CD4-positive, alpha-beta T cell treated with Interleukin-21 for 1 hour (primary cell): Measurements from ENCODE around the gene SORCS2.

Experiments used
- DNase-seq: peaks from one replicate; pipeline ENCODE4 v3.0.0-alpha.2; 2020

The SORCS2 gene

DNA sequence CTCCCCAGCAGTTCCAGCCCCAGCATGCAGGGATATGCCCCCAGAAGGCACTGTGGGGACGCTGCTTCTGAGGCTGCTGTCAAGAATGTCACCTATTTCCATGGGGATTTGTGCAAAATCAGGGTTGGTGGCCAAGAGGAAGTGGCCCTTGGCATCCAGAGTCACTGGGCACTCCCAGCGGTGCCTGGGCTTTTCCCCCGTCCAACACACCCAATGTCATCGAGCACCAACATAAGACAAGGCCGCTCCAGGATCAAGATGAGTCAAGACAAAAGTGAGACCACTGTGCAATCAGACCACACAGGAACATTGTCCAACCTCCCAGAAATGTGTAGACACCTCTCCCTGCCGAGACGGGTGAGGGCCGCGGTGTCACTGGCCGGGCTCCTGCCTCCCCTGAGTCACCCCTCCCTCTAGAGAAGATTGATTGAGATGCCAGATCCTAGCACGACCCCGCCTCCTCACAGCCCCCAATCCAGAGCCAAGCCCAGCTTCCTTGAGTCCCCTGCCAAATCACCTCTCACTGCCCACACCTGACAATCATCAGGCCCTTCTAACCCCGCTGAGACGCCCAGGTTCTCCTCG lies 553.1 kb downstream of the SORCS2 start:
- DNase-seq: no peak

DNA sequence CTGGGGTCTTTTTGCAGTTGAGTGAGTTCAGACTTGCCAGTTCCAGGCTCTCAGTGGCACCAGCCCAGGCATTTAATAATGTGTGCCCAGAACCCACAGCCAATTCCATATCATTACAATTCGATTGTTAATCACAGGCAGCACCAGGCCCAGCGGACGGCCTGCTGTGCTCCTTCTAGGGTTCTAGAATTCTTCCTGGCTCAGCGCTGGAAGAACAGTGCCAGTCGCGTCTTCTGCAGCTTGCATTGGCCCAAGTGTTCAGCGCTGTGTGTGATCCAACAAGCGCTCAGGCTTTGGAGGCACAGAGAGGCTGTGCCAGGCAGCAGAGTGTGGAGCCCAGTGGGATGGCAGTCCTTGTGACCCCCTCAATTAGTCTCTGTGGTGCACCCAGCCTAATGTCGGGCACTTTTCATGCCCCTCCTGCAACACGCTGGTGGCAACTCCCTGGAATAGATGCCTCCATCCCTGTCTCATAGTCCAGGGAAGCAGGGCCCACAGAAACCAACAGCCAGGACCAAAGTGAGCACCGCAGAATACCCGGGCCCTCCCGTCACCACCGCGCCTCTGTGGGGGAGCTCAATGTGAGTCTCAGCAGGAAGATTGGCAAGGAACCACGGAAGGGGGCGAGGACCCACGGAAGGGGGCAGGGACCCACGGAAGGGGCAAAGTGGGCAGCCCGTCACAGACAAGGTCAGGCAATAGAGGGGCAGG lies 554.2 kb downstream of the SORCS2 start:
- DNase-seq: no peak

DNA sequence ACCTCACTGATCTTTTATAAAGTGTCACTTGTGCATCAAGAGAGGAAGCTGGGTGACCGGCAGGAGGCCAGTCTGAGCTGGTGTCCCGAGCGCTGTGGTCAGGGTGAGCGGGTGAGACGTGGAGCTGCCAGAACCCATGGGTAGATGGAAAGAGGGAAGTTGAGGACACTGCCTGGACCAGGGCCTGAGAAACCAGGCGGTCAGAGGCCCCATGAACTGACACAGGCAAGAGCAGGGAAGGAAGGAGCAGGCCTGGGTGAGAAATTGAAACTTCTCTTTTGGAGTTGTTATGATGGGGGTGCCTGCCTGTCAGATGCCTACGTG lies 554.7 kb downstream of the SORCS2 start:
- no peak for DNase-seq

DNA sequence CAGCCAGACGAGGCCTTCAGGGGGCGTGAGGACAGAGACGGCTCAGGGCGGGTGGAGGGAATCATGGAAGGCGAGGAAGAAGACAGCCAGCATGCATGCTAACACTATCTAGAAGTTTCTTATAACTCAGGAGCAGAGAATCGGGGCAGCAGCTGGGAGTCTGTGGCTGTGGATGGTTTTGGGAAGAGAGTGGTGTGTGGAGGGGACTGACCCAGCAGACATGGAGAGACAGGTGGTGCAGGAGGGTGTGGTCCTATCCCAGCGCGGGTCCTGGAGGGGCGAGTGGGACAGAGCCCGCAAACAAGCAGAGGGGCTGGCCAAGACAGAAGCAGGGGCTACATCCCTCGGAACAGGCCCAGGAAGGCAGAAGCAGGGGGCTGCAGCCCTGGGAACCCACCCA lies 555.2 kb downstream of the SORCS2 start:
- DNase-seq: no peak

DNA sequence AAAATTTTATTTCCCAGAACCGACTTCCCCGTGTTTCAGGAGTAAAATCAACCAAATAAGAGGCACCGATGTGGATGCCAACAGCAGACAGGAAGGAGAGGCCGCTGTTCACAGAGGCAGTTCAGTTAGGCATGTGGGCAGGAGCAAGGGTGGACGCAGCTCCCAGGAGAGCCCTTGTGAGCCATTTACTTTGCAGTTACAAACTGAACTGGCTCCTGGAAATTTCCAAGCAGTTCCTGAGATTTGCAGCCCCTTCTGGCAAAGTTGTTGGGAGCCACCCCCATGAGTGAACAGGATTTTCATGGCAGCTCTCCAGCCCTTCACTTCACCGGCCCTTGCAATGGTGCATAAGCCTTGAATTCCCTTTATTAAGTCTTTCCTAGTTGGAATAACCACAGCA lies 558.2 kb downstream of the SORCS2 start:
- DNase-seq: no peak

DNA sequence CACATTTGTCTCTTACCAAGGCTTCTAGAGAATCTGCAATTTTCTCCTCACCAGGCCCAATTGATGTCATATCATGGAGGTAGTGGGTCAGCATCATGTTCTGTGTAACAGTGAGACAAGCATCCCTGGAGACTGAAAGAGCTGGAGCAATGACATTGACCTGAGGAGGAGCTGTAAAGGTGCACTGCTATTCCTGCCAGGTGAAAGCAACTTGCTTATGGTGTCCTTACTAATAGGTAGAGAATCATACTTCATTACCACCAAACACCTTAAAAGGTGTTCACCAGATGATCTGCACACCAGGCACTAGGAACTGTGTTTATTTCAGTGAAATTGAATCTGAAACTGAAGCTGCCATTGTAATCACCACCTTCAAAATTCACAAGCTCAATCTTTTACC lies 558.6 kb downstream of the SORCS2 start:
- DNase-seq: no peak

DNA sequence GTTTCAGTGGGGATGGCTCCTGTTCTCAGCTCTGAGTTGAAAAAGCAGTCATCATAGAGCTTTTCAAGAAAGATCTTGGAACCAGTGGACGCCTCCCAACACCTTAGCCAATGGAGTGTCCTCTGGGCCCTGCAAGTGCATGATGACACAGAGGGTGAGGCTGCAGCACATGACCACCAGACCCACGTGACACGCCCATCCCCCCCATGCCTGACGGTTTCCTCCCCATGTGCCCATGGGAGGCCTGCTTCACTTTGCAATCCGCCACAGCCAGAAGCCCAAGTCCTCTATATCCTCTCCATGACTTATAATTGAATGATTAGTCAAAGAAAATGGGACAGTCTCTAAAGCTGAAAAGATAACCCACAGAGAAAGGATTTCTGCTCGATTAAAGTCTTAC lies 560.3 kb downstream of the SORCS2 start:
- DNase-seq: no peak

DNA sequence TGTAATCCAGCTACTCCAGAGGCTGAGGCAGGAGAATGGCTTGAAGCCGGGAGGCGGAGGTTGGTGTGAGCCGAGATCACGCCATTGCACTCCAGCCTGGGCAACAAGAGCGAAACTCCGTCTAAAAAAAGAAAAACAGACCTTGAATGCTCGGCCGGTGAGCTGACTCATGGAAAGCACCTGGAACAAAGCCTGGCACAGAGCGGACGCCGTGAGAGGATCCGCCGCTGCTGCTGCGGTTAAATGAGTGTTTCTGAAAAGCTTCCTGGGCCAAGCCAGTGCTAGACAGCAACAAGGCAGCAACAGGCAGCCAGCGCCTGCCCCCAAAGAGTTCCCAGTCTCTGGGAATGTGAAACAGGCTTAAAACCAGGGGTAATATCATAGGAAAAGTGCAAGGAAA lies 560.9 kb downstream of the SORCS2 start:
- no peak for DNase-seq

DNA sequence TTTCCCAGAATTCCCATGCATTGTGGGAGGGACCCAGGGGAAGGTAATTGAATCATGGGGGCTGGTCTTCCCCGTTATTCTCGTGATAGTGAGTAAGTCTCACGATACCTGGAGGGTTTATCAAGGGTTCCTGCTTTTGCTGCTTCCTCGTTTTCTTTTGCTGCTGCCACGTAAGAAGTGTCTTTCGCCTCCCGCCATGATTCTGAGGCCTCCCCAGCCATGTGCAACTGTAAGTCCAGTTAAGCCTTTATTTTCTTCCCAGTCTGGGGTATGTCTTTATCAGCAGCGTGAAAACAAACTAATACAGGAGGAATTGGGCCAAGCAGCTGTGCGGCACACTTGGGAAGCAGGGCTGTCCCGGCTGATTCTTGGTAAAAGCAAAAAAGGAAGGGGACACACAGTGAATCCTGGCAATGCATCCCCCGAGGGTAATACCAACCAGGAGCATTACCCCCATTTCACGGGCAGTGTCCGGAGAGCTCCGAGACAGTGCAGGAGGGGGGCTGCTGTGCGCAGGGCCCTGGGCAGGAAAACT lies 561.7 kb downstream of the SORCS2 start:
- DNase-seq: no peak

DNA sequence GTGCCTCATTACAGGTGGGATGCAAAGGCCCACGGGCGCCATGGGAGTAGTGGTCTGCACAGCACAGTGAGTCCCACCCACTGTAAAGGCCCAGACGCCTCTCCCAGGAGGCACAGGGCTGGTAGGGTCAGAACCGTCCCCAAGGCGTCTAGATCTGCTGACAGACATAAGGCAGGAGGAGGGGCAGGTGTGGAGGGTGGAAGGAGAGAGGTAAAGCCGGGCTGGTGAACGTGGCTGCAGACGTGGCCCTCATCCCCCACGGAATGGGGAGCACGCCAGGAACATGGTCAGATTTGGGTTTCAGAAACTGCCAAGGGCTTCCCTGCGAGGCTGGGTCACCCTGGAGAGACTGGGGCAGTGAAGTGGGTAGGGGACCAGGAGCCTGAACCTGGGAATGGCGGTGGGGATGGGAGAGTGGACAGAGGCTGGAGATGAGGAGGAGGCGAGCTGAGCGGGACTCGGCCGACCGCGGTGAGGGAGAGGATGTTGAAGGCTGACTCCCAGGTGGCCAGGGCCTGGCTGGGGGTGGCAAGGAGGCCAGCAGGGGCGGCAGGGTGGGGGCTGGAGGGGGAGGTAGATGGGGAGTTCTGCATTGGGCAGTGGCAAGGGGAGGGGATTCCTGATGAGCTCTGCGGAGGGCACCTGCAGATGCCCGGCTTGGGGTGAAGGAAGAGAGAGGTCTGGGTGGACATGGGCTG lies 562.4 kb downstream of the SORCS2 start:
- no peak for DNase-seq

DNA sequence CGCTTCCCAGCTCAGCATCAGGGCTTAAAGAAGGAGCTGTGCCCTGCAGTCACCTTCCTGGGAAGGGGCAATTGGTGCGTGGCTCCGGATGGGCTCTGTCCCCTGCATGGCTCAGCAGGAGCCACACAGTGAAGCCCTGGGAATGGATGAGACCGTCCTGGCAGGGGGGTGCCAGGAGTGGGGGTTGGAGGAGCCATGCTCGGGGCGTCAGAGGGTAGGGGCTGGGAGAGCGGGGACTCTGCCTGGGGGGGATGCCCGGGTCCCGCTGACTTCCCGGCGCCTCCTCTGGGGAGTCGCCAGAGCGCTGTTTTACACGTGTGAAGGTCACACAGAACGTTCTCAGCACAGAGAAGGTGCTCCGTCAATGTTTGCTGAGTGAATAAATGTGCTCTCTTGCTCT lies 563.2 kb downstream of the SORCS2 start:
- no peak for DNase-seq

DNA sequence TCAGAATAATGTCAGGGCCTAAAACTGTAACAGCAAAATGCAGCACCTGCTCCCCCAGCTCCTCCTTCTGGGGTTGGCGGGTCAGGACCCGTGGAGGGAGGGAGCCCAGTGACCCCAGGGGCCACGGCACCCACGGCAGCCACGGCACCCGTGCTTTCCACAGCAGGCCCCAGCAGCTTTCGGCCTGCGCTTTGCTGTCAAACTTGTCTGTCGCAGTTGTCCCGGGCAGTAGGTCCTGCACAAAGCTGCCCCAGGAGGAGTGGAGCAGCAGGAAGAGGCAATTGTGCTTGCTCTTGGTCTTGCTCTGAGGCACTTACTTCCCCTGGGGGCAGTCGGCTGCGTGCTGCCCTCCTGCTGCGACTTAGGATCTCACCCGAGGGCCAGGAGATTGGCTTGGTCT lies 563.7 kb downstream of the SORCS2 start:
- no peak for DNase-seq

DNA sequence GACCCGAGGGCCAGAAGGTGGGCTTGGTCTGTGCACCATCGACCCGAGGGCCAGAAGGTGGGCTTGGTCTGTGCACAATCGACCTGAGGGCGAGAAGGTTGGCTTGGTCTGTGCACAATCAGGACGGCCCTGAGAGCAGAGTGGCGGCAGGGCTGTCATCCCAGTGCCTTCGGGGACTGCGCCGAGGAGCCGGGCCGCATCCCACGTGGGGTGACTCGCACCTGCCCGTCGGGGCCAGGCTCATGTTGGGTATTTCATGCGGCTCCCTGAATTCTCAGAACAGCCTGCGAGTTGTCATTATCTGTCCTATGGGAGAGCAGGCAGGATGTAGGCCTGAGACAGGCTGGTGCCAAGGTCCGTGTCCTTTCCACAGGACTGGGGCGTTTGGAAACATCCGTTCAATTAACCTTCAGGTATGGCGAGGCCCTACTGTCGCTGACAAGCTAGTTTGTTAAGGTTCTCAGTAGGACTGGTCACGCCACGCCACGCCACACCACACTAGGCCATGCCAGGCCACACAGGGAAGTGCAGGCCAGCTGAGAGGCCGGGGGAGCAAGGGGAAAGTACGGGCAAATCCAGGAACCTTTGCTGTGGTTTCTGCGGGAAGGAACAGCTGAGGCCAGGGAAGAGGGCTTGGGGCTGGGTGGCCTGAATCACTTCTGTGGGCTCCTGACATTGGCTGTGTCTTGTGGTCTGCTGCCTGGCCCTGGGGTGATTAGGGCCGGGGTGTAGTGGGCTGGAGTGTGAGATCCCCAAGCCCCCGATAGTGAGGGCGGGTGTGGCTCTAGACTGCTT lies 564.4 kb downstream of the SORCS2 start:
- DNase-seq: no peak

DNA sequence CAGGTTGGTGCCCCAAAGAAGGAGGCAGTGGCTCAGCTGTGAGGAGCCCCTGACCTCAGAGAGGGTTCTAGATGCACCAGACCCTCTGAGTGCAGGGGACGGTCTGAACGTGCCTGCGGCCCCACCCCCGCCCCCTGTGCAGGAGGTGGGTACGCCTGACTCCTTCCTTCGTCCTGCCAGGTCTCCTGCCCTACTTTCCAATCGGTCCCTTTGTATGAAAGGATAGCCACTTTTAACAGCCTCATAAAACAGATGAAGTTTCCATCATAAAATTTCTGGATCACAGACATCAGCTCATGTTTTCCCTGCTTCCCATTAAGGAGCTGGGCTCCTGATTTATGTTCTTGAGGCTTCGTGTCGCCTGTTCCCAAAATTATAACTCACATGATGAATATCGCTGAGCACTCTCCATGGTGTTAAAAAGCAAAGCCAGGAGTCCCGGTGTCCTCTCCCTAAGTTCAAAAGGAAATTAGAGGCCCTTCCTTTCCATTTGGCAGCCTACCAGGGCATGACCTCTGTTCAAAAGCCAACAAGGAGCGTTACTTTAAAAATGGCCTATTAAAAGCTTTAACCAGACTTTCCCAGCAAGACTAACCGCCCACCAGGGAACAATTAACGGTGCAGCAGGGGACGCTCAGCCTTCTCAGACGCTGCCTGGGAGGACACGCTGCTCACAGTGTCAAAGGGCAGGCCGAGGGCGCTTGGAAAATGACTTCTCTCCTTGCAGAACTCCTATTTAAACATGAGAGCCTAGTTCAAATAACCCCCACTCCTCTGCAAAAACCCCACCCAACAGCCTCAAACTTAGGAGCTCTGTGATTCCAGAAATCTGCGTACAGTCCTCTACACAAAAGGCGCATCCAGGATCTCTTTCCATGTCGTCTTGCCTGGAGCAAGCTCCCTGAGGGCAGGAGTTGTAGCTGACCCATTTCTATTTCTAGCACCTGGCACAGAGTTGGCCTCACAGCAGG lies 565.4 kb downstream of the SORCS2 start:
- DNase-seq: no peak

DNA sequence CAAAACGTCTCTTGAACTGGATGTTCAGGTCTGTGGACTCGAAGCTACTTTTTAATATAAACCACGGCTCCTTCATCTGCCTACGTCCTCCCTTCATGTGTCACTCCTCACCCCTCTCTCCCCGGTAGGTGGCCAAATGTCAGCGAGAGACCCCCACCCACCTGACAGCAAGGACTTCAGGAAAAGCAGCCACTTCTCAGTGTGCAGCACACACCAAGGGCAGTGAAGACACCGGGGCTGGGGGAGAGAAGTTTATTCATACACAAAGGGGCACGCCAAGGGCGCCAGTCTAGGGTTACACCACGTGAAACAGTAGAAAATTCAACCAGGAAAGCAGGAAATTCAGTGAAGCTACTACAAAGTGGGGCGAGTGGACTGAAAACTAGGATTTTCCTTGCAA lies 566.1 kb downstream of the SORCS2 start:
- no peak for DNase-seq

DNA sequence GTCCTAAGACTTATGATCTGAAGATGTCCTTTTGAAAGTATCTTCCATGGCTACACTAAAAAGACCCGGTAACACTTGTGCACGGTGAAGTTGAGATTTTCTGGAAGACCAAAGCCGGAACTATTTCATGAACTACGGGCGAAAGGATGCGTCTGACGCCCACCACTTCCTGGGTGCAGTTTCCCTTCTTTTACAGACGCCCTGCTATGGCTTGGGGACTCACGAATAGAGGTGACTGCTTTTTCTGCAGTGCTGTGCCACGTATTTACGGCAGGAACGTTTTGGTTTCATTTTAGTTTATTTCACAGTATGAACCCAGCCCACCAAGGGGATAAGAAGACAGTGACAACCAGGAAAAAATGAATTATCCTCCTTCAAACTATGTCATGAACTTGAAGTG lies 566.9 kb downstream of the SORCS2 start:
- peak; percentile 82 for DNase-seq

DNA sequence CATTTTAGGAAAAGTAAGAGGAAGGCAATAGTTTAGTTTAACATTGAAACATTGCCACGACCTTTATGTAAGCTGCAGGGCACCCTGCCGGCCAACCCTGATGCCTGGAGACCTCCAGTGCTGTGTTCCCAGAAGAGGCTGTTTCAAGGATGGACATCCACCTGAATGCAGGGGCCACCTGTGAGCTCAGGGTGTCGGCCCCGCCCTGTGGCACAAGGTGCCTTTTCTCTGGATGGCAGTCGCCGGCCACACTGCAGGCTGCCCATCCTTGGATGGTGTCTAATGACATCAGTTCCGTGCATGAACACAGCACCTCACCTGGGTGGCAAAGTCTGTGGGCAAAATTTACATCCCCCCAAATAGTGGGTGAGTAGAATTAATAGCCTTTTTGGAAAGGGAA lies 567.3 kb downstream of the SORCS2 start:
- DNase-seq: no peak

DNA sequence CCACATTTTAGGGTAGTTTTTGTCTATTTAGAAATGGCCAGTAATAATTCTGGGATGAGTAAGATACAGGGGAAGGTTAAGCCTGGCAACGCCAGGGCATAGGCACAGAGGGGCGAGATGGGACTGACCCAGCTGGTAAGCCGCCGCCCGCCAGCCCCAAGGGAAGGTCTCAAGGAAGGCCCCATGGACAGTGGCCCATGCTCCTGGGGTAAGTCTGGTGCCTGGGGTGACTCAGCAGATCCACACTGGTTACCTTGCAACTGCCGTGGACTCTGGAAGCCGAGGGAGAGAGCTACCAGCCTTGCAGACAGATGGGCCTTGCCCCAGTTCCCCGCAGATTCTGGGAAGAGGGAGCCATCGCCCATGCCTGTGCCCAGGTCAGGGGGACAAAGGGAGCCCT lies 567.9 kb downstream of the SORCS2 start:
- DNase-seq: no peak

DNA sequence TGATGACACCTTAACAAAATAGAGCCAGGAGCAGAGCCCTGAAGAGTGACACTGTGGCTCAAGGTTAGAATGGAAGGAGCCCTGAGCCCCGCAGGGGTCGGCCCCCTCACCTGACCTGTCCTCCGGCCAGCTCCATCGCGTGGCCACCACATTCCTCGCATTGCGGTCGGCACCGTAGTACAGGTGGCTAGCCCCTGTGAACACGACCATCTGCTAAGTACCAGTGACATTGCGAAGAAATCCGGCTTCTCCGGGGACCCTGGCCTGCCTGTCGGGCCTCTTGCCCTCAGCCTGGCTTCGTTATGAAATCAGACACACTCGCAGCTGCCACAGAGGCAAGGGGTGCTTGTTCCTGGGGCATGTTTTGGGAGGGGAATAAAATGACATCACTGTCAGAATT lies 568.4 kb downstream of the SORCS2 start:
- DNase-seq: no peak

DNA sequence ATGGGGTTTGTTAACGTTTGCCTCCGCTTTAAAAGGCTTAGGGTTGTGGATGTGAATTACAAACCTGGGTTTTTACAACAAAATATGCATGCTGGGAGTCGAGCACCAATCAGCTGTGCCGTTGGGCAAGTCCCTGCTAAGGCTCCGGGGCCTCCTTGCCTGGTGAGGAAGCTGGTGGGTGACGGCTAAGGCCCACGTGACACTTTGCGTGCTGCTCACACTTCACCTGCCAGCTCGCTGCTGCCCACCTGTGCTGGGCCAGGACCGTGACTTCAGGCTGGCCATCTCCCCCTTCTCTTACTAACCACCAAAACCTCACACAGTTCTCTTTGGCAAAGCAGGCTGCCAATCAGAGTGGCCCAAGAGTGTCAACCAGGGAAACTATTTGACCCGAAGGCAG lies 569.0 kb downstream of the SORCS2 start:
- no peak for DNase-seq

DNA sequence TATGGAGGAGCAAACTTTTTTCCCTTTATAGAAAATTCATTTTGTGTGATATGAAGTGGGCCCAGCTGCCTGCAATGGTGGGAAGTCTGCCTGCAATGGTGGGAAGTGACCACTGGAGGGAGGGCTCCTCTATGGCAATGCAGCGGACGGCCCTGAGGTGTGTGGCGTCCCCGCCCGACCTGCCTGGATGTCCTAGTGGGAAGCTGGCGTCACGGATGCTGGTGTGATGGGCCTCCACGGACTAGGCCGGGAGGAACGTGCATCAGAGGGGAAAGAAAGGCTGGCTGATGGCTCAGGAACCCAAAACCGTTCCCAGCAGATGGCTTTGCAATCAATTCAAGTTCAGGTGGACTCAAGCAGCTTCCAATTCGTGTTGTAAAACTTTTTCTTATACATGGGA lies 569.4 kb downstream of the SORCS2 start:
- DNase-seq: peak; percentile 52

DNA sequence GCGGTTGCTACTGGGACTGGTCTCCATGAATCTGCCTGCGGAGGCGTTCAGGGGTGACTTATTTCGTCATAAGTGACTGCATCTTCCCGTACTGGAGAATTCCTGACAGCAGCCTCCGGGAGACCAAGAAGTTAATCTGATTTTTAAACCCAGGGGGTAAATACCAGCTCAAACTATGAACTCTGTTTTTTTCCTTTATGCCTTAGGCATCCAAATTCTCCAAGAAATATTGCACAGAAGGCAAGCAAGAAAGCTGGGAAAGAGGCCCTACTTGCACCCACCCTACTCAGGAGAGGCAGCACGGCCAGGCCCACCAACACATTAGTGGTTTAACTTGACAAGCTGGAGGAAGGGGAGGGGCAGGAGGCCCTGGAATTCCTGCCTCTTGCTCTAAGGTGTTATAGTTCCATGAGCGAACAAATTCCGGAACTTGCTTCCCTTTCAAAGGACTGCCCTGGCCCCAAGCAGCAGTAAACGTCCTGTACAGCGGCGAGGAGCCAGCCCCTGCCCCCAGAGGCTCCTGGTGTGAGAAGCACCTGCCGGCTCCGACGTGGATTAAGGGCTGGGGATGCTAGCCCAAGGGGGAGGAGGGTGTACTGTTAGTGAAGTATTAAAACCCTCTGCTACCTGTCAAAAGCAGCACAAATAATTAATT lies 570.2 kb downstream of the SORCS2 start:
- no peak for DNase-seq
